Brain microvascular endothelial cell (primary cell): Measurements from ENCODE around the gene PDLIM7.

Source experiments
- DNase-seq: peaks from one replicate; pipeline ENCODE4 v3.0.0-alpha.2; 2020
- H3K27ac ChIP-seq: fragments of 250-450 bp; sonication (Bioruptor Pico); 2 replicates; pipeline ENCODE4 v1.5.1; 2020; ENCODE audit warnings: mild to moderate bottlenecking, moderate library complexity
- H3K27me3 ChIP-seq: fragments of 250-450 bp; sonication (Bioruptor Pico); replicated peaks from 2 replicates; pipeline ENCODE4 v1.5.1; 2020; ENCODE audit warnings: mild to moderate bottlenecking
- H3K36me3 ChIP-seq: fragments of 250-450 bp; sonication (Bioruptor Pico); replicated peaks from 2 replicates; pipeline ENCODE4 v1.5.1; 2020; ENCODE audit warnings: mild to moderate bottlenecking
- H3K4me3 ChIP-seq: 2 replicates; pipeline ENCODE4 v1.5.1; 2011; ENCODE audit warnings: low read depth, mild to moderate bottlenecking, control low read depth, low read length, moderate library complexity
- in situ Hi-C: cut with HindIII; loops from 2 replicates; pipeline ENCODE4 v1.10.0; 2017; ENCODE audit warnings: low sequenced_read_pairs, low pct_ligation_motif_present
- TF ChIP-seq, protein P1 (sequence below): IDR thresholded peaks from 2 replicates; pipeline ENCODE4 v1.5.1; 2011; ENCODE audit warnings: low read depth, mild to moderate bottlenecking, moderate library complexity, low read length, control low read depth, inconsistent platforms; ENCODE audit errors: missing control alignments

Gene PDLIM7

DNA sequence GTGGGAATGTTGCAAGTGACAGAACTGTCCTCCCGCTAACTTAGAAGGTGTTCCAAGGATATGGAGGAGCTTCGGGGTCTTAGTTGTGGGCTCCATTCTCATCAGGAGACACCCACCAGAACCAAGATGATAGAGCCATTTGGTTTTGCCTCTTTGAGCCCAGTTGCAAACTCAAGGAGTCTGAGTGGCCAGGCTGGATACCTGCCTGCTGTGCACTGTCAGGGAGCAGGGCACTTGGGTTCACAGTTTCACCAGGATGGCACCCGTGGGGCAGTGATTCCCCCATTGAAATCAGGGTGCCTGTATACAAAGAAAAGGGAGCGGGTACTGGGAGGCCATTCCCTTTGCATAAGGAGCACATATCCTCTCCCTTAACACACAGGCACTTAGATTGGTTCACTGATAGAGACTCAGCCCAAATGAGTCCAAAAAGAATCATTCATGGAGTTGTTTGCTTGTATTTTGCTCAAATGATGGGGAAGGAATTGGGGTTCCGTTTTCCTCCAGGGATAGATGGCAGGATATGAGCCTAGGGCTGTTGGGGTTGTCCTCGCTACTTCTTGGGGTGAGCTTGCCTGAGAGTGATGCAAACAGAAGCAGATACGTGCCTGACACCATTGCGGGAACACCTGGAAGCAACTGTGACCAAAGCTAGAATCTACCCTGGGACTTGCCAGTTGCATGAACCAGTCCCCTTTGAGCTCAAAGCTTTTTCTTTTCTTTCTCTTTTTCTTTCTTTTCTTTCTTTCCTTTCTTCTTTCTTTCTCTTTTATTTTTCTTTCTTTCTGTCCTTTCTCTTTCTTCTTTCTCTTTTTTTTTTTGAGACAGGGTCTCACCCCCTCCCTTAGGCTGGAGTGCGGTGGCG is 52.1 kb downstream of the PDLIM7 start:
- Histone ChIP-seq H3K27ac (no peak overlapping the region), H3K36me3 (peaks cover 4% of the 10 kb centered on the region), H3K27me3 (no peaks in the 10 kb centered on the region), H3K4me3 (no peak overlapping the region)
- in situ Hi-C loops: loop anchor here (25.0 kb wide), 1 partner anchor 133 kb away; the partner anchor contains the start of genes MXD3, PRELID1 and RAB24
- DNase-seq: no peak
- TF ChIP-seq, protein P1, sequence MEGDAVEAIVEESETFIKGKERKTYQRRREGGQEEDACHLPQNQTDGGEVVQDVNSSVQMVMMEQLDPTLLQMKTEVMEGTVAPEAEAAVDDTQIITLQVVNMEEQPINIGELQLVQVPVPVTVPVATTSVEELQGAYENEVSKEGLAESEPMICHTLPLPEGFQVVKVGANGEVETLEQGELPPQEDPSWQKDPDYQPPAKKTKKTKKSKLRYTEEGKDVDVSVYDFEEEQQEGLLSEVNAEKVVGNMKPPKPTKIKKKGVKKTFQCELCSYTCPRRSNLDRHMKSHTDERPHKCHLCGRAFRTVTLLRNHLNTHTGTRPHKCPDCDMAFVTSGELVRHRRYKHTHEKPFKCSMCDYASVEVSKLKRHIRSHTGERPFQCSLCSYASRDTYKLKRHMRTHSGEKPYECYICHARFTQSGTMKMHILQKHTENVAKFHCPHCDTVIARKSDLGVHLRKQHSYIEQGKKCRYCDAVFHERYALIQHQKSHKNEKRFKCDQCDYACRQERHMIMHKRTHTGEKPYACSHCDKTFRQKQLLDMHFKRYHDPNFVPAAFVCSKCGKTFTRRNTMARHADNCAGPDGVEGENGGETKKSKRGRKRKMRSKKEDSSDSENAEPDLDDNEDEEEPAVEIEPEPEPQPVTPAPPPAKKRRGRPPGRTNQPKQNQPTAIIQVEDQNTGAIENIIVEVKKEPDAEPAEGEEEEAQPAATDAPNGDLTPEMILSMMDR: no peak

GRCh38 chr5:177444106-177445051 is 53.0 kb downstream of the PDLIM7 start:
- DNase-seq: no peak
- H3K27me3 ChIP-seq: no peaks in the 10 kb centered on the region
- TF ChIP-seq, protein P1: no peak
- H3K4me3 ChIP-seq: no peak overlapping the region
- in situ Hi-C loops: loop anchor here (25.0 kb wide), 1 partner anchor 132 kb away; the partner anchor contains the start of genes MXD3, PRELID1 and RAB24
- H3K36me3 ChIP-seq: peaks cover 4% of the 10 kb centered on the region
- no peak overlapping the region for H3K27ac ChIP-seq

DNA sequence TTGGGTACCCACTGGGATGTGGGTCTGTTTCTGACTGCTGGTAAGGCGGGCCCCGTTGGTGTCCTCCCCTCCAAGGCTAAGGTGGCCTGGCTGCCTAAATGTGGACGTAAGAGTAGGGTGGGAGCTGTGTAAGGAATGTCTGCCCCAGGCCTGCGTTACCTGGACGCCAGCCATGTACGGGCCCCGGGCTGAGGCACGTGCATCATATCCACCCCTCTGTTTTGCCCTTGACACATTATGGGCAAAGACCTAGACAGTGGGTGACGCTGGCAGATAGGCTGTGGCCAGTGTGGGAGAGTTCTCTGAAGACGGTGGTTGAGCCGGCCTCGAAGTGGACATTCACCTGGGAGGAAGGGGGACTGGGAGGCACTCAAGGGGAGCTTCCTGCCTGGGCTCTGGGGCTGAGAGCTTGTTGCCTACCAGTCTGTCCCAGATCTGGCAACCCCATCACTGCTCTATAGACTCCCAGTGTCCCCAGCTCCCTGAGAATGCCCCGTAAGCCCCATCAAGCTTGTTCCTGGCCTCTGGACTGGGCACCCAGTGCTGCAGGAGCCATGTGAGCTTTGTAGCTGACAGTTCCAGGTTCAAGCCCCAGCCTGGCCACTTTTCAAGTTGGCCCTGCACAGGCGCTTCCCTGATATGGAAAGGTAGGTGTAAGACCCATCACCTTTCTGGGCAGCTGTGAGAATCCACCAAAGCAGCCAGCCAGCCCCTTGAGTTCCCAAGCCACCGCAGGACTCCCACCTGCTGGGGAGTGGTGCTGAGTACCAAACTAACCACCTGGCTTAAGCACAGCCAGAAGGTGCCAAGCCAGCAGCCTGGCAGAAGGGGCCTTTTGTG is 54.0 kb downstream of the PDLIM7 start:
- Histone ChIP-seq H3K36me3 (peaks cover 9% of the 10 kb centered on the region), H3K27me3 (no peaks in the 10 kb centered on the region), H3K27ac (no peak overlapping the region), H3K4me3 (no peak overlapping the region)
- TF ChIP-seq, protein P1: no peak
- no peak for DNase-seq
- in situ Hi-C loops: loop anchor here (25.0 kb wide), 1 partner anchor 131 kb away; the partner anchor contains the start of genes MXD3, PRELID1 and RAB24

DNA sequence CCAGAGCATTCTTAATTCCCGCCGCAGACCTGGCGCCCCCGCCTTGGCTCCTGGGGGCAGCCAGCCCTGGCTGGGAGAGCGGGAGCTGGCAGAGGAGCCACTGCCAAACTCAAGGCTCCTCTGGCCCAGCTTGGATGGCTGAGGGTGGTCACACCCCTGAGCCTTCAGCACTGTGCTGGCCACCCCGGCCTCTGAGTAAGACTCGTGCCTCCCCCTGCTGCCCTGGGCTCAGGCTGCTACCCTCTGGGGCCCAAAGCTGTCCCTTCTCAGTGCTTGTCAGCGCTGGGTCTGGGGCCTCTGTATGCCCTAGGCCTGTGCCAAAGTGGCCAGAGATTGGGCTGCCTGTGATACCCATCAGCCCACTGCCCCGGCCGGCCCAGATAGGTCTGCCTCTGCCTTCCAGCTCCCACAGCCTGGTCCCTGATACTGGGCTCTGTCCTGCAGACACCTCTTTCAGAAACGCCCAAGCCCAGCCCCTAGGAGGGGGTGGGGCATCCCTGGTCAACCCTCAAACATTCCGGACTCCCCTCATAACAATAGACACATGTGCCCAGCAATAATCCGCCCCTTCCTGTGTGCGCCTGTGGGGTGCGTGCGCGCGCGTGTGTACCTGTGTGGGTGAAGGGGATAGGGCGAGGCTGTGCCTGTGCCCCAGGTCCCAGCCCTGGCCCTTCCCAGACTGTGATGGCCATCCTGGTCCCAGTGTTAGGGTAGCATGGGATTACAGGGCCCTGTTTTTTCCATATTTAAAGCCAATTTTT is 55.2 kb downstream of the PDLIM7 start:
- in situ Hi-C loops: loop anchor here (25.0 kb wide), 1 partner anchor 130 kb away; the partner anchor contains the start of genes MXD3, PRELID1 and RAB24
- H3K4me3 ChIP-seq: no peak overlapping the region
- no peaks in the 10 kb centered on the region for H3K27me3 ChIP-seq
- DNase-seq: no peak
- H3K27ac ChIP-seq: no peak overlapping the region
- TF ChIP-seq, protein P1: no peak
- peaks cover 15% of the 10 kb centered on the region for H3K36me3 ChIP-seq
